Sigmoid colon (tissue), 7 donors: Measurements from ENCODE around the gene SPRR4. TPM values are rescaled to one million over a fixed set of nuclear protein-coding genes. Genes with fewer than 3 reads are reported as not detected.

ENCODE experiments used
- DNase-seq: peaks from one replicate; pipeline ENCODE4 v3.0.0-alpha.2; 2019
- H3K27ac ChIP-seq, 4 donors: fragments of 200-600 bp; sonication (generic); one replicate each; pipeline ENCODE4 v1.5.1; 2016 to 2019; ENCODE audit warnings: mild to moderate bottlenecking in 1 of 4
- H3K27me3 ChIP-seq, 3 donors: fragments of 200-600 bp; sonication (generic); one replicate each; pipeline ENCODE4 v1.5.1; 2019; ENCODE audit warnings: mild to moderate bottlenecking in 1 of 3
- H3K36me3 ChIP-seq, 4 donors: fragments of 200-600 bp; sonication (generic); one replicate each; pipeline ENCODE4 v1.5.1; 2016 to 2019
- H3K4me1 ChIP-seq, 4 donors: fragments of 200-600 bp; sonication (generic); one replicate each; pipeline ENCODE4 v1.5.1; 2017 to 2019
- H3K4me3 ChIP-seq, 4 donors: fragments of 200-600 bp; sonication (generic); one replicate each; pipeline ENCODE4 v1.5.1; 2017 to 2019; ENCODE audit warnings: mild to moderate bottlenecking in 2 of 4, moderate library complexity in 1 of 4
- H3K9me3 ChIP-seq, 4 donors: fragments of 200-600 bp in 3 of 4; sonication (generic) in 3 of 4; one replicate each; pipeline versions ENCODE4 v1.5.1 to v1.6.1; 2013 to 2019
- EP300 ChIP-seq, 4 donors: sonication (generic); formaldehyde crosslinking; IDR thresholded peaks; one replicate each; pipeline ENCODE4 v1.6.1; 2017; ENCODE audit warnings: antibody characterized with exemption in 4 of 4
- POLR2A ChIP-seq, 2 donors: fragments of 450-650 bp; IDR thresholded peaks; one replicate each; pipeline ENCODE4 v1.6.1; 2016; ENCODE audit warnings: antibody characterized with exemption in 2 of 2, mild to moderate bottlenecking in 2 of 2, moderate library complexity in 2 of 2
- POLR2AphosphoS5 ChIP-seq, 4 donors: sonication (generic); formaldehyde crosslinking; IDR thresholded peaks; one replicate each; pipeline ENCODE4 v1.6.1; 2017; ENCODE audit warnings: antibody characterized with exemption in 4 of 4
- WGBS, 2 donors: extraction: QIAGEN DNeasy Blood & Tissue Kit; methylation state at CpG; one replicate each; pipeline ENCODE4 v1.1.7; 2013; 5-methylcytosine and 5-hydroxymethylcytosine counted together
- intact Hi-C: fragments of 100-400 bp; cut with DNase I; formaldehyde crosslinking; loops from one replicate; pipeline ENCODE4 v1.15.1; 2023
- polyA plus RNA-seq, 3 donors: library from polyadenylated mRNA; stranded (reverse); fragments of 200-250 nt; gene quantifications; one replicate each; pipeline ENCODE4 v1.2.3, GENCODE V29; 2013
- total RNA-seq, 4 donors: library from RNA; depleted of rRNA; stranded (reverse); fragments of >200 nt; gene quantifications; one replicate each; pipeline ENCODE4 v1.1.0, GENCODE V29; 2016
- TF ChIP-seq, protein P1 (sequence below), 4 experiments: fragments of 450-650 bp in 3 of 4; fragments of 200-600 bp in 1 of 4; IDR thresholded peaks; one replicate each; pipeline ENCODE4 v1.5.1; 2016 to 2019; ENCODE audit warnings: antibody characterized with exemption in 4 of 4, mild to moderate bottlenecking in 3 of 4, moderate library complexity in 2 of 4
- donor health status: healthy with polysubstance abuse.
- donor health status: Bipolar disorder and iron deficiency.
- donor health status: healthy.

SPRR4 gene
- total and polyA plus RNA-seq, 7 donors, result not detected

DNA sequence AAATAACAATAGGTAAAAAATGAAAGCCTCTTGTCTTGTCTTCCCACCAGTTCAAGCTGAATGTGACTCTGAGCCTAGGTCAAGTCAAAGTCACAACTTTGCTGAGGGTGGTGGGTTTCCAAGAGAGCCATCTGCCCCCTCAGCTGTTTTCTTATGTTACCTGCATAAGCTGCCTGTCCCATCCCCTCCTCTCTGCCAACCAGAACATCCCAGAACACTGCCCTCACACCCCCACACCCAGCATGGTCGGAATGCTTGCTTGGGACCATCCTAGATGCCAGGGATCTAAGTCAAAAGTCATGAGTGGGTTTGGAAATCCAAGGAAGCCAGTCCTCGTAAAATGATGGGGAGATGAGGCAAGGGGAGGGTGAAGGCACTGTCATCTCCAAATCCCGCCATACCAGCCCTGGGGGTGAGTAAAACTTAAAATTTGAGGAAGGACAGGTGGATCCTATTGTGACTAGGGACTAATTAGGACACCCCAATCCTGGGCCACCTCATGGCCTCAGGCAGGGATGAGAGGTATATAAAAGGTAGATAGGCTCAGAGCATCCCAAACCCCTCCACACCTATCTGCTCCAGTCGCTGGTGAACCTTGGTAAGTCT lies 23.7 kb upstream of the SPRR4 start, which contains the start of gene SPRR5:
Gene SPRR5, plus strand, starts transcription at position 556 of the 606 bp plus-strand sequence. CDS start 1,349 bp downstream, outside the sequence.
- Histone ChIP-seq H3K27ac (no peak within 1 kb of the TSS), H3K4me3 (no peak within 1 kb of the TSS), H3K9me3 (no peaks in the 10 kb centered on the region), H3K4me1 (no peaks in the 10 kb centered on the region), H3K36me3 (no peaks in the 10 kb centered on the region), H3K27me3 (no peaks in the 10 kb centered on the region)
- DNase-seq, result no peak
- 67 to 81% methylated on average over 4 of the region's 4 CpGs for WGBS, 2 donors
- intact Hi-C loops, result no loop called here
- TF ChIP-seq EP300 (IDR thresholded peaks at IDR 0.05) (no peak), POLR2A (IDR thresholded peaks at IDR 0.05) (no peak), POLR2AphosphoS5 (IDR thresholded peaks at IDR 0.05) (no peak)
- TF ChIP-seq, protein P1, sequence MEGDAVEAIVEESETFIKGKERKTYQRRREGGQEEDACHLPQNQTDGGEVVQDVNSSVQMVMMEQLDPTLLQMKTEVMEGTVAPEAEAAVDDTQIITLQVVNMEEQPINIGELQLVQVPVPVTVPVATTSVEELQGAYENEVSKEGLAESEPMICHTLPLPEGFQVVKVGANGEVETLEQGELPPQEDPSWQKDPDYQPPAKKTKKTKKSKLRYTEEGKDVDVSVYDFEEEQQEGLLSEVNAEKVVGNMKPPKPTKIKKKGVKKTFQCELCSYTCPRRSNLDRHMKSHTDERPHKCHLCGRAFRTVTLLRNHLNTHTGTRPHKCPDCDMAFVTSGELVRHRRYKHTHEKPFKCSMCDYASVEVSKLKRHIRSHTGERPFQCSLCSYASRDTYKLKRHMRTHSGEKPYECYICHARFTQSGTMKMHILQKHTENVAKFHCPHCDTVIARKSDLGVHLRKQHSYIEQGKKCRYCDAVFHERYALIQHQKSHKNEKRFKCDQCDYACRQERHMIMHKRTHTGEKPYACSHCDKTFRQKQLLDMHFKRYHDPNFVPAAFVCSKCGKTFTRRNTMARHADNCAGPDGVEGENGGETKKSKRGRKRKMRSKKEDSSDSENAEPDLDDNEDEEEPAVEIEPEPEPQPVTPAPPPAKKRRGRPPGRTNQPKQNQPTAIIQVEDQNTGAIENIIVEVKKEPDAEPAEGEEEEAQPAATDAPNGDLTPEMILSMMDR (IDR thresholded peaks at IDR 0.05), result no peak

DNA sequence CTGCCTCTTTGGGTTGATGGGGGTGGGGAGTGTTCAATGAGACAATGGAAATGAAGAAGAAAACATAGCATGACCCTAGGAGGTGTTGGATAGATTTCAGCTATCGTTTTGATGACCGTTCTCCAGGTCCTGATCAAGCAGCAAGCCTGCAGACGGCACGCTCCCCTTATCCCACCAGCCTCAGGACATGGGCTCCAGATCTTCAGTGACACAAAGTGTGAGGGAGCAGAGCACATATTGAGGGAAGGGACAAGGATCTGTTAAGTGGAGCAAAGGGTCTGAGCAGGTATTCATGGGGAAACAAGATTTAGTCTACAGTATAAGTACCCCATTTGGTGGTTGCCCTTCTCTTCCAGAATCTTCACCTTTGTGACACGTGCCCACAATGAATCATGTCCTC lies 18.7 kb upstream of the SPRR4 start:
- intact Hi-C loops, result no loop called here
- WGBS, 2 donors, result 77 to 87% methylated on average over 5 of the region's 5 CpGs
- TF ChIP-seq POLR2A (IDR thresholded peaks at IDR 0.05) (no peak), POLR2AphosphoS5 (IDR thresholded peaks at IDR 0.05) (no peak), EP300 (IDR thresholded peaks at IDR 0.05) (no peak)
- TF ChIP-seq, protein P1 (IDR thresholded peaks at IDR 0.05), result no peak
- H3K36me3 ChIP-seq, result no peaks in the 10 kb centered on the region
- H3K27ac ChIP-seq, result no peak overlapping the region
- H3K9me3 ChIP-seq, result no peaks in the 10 kb centered on the region
- H3K4me3 ChIP-seq, result no peak overlapping the region
- DNase-seq, result no peak
- H3K27me3 ChIP-seq, result no peaks in the 10 kb centered on the region
- H3K4me1 ChIP-seq, result no peaks in the 10 kb centered on the region

DNA sequence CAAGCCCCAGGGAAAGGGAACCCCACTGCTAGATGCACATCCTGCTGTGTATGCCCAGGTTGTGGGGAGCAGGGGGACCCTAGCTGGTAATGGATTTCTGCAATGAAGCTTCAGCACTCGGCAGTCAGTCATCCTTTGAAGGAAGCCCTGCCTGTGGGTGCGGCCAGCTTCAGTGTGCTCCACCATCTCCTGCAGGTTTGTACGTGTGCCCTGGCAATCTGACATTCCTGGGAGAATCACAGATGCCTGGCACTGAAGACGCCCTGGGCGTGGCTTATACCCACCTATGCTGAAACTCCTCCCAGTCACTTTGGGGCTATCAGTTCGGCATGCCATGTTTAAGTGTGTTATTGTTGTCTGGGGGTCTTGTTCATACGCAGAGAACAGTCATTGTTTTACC lies 16.7 kb upstream of the SPRR4 start:
- no peaks in the 10 kb centered on the region for H3K4me1 ChIP-seq
- WGBS, 2 donors, result 57 to 73% methylated on average over 7 of the region's 7 CpGs
- TF ChIP-seq POLR2AphosphoS5 (IDR thresholded peaks at IDR 0.05) (no peak), POLR2A (IDR thresholded peaks at IDR 0.05) (no peak), EP300 (IDR thresholded peaks at IDR 0.05) (no peak)
- TF ChIP-seq, protein P1 (IDR thresholded peaks at IDR 0.05), result no peak
- intact Hi-C loops, result no loop called here
- H3K27ac ChIP-seq, result no peak overlapping the region
- H3K4me3 ChIP-seq, result no peak overlapping the region
- H3K36me3 ChIP-seq, result no peaks in the 10 kb centered on the region
- H3K27me3 ChIP-seq, result no peaks in the 10 kb centered on the region
- DNase-seq, result no peak
- H3K9me3 ChIP-seq, result no peaks in the 10 kb centered on the region

DNA sequence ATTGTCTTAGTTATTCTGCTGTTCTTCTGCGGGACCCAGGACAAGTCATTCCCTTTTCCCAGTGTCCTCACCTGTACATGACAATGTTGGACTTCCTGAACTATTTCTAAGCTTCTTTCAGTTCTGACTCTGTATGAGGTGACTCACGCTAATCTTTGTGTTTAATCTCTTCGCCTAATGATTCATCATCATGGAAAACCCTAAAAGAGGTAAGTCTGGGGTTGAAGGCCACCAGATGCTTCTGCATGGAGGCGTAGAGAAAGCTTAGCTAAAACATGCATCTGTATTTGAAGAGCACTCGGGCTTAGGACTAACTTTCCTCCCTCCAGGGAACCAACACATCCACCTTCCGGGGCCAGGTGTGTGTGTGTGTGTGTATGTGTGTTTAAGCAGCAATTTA lies 16.0 kb upstream of the SPRR4 start:
- Histone ChIP-seq H3K9me3 (no peaks in the 10 kb centered on the region), H3K27me3 (no peaks in the 10 kb centered on the region), H3K4me3 (no peak overlapping the region), H3K27ac (no peak overlapping the region), H3K36me3 (no peaks in the 10 kb centered on the region), H3K4me1 (no peaks in the 10 kb centered on the region)
- 77 to 83% methylated on average over 6 of the region's 6 CpGs for WGBS, 2 donors
- intact Hi-C loops, result no loop called here
- DNase-seq, result no peak
- TF ChIP-seq, protein P1 (IDR thresholded peaks at IDR 0.05), result no peak
- no peak for TF ChIP-seq POLR2A (IDR thresholded peaks at IDR 0.05)
- no peak for TF ChIP-seq EP300 (IDR thresholded peaks at IDR 0.05)
- no peak for TF ChIP-seq POLR2AphosphoS5 (IDR thresholded peaks at IDR 0.05)

DNA sequence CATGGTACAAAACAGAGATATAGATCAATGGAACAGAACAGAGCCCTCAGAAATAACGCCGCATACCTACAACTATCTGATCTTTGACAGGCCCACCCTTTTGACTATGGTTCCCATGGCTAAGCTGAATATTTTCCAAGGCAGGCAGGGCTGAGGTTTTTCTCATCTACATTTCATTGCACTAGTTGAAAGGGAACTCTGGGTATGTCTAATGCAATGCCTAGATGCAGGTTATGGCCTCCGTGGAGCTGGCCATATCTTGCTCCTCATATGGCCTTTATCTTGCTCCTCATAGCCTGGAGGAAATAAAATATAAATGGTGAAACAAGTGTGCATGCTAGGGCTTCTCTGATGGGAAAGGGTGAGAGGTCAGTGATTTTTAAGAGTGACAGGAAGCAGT lies 12.9 kb upstream of the SPRR4 start:
- Histone ChIP-seq H3K4me1 (no peaks in the 10 kb centered on the region), H3K4me3 (no peak overlapping the region), H3K9me3 (no peaks in the 10 kb centered on the region), H3K36me3 (no peaks in the 10 kb centered on the region), H3K27ac (no peak overlapping the region), H3K27me3 (no peaks in the 10 kb centered on the region)
- intact Hi-C loops, result no loop called here
- 90% methylated on average over 3 of the region's 3 CpGs for WGBS, 2 donors
- DNase-seq, result no peak
- TF ChIP-seq, protein P1 (IDR thresholded peaks at IDR 0.05), result no peak
- TF ChIP-seq POLR2AphosphoS5 (IDR thresholded peaks at IDR 0.05) (no peak), EP300 (IDR thresholded peaks at IDR 0.05) (no peak), POLR2A (IDR thresholded peaks at IDR 0.05) (no peak)
